GM19468 (cell line): Measurements from ENCODE around the gene NCAM1.

Experiments used
- ATAC-seq: cut with Tn5 transposase; IDR thresholded peaks from one replicate; pipeline ENCODE4 v1.9.1; 2021; ENCODE audit warnings: mild to moderate bottlenecking, moderate library complexity, moderate number of reproducible peaks; ENCODE audit not compliant: unreplicated experiment; ENCODE audit errors: extremely low read depth

Gene NCAM1

DNA sequence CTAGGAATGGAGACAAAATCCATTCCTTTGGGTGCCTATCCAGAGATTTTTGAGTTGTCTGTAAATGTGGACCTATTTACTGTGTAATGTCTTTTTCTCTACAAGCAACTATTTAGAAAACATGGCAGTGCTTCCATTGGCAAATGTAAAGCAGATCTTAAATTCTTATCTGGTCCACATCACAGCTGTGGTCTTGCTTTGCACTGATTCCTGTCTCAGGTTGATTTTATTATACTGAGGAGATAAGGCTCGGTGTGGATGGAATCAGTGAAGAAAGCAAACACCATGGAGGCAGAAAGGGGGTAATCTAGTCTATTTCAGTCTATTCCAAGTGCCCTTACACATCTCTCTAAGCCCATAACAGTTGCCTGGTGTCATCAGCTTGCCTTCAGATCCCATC lies 160.5 kb downstream of the NCAM1 start:
- ATAC-seq = no peak

DNA sequence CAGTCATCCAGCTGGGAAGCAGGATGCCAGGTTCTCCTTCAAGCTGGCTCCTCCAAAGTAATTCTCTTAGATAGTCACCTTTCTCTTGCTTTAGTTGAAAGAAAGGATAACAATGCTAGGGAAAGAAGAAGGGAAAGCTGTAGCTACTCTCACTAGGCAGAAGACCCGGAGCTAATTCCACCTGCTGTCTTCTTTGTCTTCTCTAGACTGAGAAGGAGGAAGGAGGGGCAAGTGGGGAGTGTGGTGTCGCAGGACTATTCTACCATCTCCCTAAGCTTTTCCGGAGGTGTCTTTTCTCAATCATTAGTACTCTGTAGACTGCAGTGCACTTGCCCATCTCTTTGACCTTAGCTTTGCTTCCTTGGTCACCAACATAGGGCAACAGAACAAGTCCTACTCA lies 162.8 kb downstream of the NCAM1 start:
- no peak for ATAC-seq

DNA sequence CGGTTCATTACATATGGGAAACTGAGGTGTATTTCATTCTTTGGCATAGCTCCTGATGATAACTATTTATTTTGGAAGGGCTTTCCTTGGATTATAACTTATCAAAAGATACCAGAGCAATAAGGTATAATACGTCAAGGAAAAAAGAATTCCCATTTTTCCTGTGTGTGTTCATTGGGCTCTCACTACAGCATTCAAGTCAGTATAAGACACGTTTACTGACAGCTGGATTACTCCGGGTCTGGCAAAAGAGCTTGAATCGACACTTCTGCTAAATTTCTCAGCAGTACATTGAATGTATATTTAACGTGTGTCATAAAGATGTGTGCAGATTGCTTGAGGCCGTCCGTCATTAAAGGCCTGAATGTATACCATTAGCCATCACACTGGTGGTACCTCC lies 163.4 kb downstream of the NCAM1 start:
- ATAC-seq = no peak

DNA sequence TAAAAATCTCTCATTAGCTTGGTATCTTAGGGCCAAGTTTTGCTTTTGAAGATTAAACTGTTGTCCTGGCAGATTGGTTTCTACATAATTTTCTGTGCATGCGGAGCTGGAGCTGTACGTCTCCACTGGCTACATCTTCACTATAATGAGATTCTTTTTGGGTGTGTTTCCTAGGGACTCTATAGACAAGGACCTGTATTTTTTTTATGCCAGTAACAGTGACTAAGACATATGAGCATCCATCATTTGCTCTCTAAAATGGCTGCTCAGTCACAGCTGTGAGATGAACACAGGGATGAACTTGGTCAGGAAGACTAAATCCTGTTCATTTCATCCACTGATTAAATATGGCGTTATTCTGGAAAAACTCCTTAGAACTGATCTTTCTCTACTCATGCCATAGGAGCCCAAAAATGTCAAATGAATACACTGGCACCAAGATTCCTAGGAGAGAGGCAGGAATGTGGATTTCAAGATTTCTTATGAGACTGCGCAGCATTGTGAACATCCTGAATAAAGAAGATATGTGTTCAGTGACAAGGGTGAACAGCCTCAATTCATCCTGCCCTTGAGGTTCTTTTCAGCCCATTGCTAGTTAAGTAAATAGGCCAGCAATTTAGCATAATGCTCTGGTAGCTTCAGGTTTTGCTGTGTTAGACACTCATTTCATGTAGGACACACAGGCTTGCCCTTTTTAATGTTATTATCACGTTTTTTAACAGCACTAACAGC lies 168.2 kb downstream of the NCAM1 start:
- ATAC-seq = no peak

DNA sequence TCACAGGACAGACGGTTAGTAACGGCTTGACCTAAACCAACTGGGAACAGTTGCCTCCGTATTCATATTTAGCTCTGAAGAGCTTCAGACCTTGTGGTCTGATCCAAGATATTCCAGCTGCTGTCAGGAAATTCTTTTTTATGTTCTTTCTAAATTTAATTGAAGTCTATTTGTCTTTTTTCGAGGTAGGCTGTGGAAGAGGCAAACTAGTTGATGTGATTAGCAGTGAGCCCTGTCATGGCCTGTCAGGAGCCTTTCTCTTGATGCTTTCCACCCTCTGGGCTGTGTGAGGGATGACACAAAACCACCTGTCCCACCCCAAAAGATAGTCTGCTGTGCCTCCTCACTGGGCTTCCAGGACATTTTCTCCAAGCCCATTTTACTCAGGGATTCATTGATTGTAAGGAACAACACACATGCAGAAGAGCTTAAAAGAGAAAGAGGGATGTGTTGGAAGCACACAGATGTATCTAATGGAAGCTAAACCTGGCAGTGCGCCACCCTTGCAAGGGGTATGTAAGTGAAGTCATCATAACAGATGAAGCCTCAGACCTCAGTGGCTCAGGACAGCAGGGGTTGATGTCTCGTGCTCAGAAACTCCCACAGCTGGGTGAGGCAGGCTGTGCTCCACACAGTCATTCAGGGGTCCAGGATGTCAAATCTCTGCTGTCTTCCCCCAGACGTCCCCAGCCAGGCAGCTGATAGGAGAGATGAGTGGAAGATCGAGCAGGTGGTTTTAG lies 170.0 kb downstream of the NCAM1 start:
- no peak for ATAC-seq

DNA sequence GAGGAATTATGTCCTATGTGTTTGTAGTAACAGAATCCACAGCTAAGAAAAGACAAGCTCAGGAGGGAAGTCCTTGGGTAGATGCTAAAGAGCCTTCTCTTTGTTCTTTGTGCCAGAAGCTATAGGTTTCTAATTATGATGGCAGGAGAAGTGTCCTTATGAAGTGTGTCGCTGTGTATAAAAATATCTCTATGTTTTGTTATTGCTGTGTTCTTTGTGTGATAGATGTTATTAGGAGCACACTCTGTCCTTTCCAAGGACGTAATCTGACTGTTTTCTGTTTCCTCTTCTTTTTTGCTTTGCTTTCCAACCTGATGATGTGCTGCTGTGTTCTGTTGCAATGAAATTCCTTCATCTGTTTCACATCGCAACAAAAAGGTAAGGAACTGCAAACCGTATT lies 171.9 kb downstream of the NCAM1 start:
- no peak for ATAC-seq

DNA sequence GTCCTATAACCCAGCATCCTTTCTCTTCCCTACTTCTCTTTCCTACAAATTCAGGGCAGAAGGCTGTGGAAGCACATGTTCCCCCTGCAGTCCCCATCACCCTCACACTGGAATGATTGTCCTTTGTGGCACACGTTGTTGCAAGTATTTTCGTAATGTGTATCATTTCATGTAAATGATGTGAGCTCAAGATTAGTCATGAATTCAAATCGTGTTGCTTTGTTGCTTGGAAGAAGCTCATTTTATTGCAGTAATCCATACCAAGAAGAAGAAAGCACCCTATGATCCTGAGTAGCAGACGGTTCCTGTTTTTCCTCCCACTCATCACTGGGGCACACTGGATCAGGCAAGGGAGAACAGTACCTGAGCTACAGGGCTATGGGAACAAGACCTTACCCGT lies 173.4 kb downstream of the NCAM1 start:
- no peak for ATAC-seq

DNA sequence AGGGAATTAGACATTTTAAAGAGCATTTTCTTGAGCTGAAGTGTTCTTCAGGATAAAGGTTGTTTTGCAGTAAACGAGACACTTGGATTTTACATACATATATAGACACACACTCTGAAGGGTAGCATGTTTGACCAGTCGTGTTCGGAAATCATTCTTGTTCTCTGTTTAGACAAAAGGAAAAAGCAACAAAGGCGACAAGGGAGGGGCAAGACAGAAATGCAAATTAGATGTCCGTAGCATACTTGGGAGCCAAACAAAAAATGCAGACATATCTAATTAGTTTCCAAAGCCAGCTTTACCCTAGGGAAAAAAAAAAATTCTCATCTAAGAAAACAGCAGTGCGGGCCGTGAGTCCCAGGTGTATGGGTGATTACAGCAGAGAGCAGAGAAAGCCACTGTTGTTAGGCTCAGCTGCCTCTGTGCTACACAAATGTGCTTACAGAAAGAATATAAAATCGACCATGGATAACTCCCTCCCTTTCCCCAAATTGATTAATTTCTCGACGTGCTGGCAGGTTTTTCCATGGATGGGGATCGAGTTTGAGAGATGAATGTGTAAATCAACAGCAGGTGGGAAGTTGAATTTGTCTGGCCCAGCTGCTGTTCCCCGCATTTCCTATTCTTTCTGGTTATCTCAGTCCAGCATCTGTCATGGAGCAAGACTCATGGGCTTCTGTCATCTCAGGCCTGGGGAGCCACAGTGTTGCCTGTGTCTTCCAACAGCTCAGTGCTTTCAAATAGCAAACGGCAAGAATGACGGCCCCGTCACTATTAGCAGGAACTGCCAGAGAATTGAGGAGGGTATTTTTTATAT lies 176.7 kb downstream of the NCAM1 start:
- ATAC-seq = no peak

DNA sequence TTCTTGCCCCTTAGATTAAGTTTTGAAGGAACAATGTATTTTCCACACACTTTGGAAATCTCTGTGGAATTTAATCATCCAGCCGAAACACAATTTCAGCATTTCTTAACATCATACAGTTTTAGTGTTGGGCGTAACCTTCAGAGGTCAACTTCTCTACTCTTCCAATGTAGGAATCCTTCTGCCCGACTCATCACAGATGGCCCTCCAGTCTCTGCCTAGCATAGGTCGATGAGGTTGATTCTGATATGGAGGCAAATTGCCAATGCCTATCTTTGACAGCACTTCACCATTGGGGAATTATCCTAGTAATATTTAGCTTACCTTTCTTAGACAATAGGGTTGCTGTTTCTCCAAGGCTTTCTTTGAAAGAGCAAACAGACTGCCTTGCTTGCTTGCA lies 177.5 kb downstream of the NCAM1 start:
- no peak for ATAC-seq

DNA sequence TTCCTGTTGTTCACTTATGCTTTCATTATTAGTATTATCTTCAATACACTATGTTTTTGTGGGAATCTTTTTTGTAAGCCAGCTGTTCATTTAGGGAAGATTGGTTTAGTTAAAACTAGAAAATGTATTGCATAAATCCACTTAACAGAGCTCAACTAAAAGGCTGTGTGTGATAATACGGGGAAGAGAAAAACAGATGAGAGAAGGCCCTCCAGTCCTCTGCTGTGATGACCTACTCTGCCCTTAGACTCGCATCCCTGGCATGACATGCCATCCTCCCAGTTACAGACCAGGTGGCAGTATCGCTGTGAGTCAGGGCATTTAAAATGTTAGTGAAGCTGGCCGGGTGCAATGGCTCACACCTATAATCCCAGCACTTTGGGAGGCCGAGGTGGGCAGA lies 179.8 kb downstream of the NCAM1 start:
- ATAC-seq = no peak

DNA sequence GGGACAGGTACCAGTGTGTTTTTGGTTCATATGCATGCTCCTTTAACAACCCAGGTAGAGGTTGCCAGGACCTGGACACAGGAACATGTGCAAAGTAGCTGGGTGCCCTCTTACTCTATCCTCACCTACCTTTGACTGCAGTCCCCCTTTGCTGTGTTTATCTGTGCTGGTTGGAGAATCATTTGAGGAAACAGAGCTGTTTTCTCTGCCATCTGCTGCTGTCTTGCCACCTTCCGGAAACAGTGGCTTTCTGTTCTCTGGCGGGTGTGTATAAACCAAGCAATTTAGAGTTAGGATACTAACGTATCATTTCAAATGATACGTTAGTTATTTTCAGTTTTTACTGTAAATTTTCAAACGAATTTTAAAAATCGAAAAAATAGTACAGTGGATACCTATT lies 181.3 kb downstream of the NCAM1 start:
- ATAC-seq = no peak

DNA sequence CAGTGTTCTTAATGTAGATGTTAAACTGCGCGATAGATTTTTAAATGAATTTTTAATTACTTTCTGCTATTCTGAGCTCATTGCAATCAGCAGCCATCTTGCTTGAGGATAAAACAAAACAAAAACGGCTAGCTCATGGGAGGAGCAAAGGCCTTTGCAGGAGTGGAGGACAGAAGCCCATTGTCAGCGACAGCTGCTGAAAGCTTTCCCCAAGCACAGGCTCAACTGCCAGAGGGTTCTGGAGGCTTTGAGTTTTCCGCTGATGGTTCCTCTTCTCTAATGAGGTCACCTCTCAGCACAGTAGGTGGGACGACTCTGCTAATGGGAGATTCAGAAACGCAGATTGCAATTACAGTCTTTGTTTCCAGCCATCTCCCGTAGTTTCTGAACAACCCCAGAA lies 186.0 kb downstream of the NCAM1 start:
- ATAC-seq = no peak

DNA sequence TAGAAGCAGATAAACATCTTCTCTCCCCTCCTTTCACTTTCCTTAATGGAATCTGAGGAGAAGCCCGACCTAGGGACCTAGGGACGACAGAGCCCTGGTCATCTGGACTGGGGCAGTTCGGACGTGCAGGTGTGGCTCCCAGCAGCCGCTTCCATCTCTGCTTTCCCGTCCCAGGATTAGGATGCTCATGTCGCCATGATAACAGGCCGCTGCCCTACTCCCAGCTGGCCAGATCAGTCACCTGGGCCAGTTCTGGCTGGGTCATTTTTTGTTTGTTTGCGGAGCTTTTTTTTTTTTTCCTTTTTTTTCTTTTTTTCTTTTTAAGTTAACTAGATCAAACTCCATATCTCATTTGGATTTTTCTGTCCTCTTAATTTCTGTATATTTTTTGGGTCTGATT lies 186.9 kb downstream of the NCAM1 start:
- ATAC-seq = no peak

DNA sequence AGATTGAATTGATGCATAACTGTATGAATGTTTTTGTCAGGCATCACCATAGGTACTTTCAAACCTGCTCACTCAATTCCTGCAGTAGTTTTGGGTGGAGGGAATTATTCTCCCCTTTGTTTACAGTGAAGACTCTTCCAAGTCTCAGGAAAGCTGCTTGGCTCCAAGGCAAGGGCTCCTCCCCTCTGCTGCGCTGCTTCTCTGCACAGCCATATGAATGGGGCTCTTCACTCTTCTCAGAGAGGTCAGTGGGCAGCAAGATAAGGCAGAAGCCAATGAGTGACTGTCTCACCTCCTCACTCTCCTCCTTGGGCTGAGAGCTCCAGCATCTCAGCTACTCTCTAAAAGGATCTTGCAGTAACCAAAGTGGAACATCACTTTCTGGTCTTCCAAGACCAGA lies 187.4 kb downstream of the NCAM1 start:
- ATAC-seq = no peak

DNA sequence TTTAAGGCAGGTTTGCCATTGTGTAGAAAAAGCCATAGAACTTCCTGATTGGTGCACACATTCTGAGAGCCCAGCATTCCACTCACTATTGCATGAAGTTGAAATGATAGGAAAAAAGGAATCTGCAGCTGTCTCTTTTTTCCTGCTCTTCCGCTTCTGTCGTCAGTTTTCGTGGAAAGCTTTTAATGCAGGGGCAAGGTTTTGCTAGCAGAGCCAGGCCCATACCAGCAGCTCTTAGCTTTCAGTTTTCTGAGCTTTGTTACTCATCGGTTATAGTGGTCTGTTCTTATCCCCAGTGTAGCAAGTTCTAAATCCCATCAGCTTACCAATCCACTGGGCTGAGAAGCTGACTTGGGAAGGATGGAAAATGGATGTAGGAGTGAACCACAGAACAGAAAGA lies 190.3 kb downstream of the NCAM1 start:
- ATAC-seq = no peak

DNA sequence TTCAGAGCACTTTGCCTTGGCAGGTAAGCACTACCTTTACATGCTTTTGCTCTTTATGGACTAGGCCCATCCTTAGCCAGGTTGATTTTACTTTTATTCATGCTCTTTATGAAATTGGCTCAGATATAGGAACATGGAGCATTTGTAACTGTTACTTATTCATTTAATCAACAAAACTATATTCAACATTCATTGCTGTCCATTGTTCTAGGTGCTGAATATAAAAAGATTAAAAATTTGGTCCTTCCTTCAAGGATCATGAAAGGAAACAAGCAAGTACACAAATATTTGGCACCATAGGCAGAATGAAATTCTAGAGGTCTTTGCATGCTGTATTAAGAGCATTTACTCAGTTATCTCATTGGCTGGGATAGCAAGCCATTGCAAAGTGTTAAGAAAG lies 191.3 kb downstream of the NCAM1 start:
- no peak for ATAC-seq

DNA sequence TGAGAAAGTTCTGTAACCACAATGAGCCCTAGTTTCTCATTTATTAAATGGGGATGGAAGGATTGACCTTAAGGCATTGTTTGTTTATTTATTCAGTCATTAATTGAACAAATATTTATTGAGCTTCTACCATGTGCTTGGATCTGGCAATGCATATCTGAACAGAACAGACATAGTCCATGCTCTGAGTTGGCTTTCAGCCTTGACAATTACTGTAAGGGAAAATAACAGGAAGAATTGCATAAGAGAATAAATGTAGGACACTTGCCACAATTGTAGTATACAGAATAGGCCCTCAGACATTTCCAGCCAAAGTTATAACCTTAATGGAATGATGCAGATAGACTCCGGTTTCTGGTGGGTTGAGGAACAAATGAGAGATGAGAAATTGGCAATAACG lies 192.6 kb downstream of the NCAM1 start:
- no peak for ATAC-seq

DNA sequence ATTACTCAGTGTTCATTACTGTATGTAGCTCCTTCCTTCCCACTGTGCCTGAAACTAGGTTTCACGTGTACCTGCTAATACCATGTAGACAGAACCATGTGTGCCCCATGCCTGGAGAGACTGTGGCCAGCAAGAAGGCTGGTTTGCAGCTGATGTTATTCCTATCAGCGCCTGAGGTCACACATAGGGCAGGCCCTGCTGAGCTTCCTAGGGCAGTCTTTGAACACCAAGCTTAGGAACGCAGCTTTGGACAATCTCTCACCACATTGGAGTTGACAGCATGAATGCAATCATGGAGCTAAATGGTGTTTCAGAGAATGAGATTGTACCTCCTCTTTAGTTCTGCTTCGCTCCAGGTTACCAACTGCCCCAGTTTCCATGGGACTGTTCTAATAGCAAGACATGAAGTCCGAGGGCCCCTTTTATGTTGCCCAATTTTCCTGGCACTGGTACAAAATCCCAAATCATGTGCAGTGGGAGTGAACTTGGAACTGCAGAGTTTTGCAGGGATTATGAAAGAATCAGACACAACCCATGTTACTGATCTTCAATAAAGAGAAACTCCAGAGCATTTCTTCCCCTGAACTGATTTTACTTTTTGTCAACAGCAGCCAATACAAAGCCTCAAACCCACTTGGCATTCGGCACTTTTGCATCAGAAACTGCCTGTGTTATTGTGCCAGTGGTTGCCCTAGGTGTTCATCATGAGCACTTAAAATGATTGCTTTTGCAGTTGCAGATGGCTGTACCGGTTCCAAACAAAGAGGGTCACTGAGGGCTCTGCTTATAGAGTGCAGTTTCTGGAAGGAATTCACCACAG lies 199.0 kb downstream of the NCAM1 start:
- no peak for ATAC-seq

DNA sequence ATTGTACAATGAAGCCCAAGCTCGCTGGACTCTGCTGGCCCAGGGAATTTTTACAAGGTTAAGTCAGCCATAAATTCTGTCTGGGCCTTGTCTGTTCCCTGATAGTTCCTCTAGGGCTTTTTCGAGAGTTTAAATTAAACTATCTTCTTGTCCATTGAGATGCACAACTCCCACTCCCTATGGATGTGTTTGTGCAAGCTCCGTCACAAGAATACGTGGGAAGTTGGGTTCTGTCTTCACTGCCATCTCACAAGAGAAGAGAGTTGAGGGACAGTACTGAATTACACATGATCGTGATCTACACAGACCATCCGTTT lies 199.5 kb downstream of the NCAM1 start:
- no peak for ATAC-seq

DNA sequence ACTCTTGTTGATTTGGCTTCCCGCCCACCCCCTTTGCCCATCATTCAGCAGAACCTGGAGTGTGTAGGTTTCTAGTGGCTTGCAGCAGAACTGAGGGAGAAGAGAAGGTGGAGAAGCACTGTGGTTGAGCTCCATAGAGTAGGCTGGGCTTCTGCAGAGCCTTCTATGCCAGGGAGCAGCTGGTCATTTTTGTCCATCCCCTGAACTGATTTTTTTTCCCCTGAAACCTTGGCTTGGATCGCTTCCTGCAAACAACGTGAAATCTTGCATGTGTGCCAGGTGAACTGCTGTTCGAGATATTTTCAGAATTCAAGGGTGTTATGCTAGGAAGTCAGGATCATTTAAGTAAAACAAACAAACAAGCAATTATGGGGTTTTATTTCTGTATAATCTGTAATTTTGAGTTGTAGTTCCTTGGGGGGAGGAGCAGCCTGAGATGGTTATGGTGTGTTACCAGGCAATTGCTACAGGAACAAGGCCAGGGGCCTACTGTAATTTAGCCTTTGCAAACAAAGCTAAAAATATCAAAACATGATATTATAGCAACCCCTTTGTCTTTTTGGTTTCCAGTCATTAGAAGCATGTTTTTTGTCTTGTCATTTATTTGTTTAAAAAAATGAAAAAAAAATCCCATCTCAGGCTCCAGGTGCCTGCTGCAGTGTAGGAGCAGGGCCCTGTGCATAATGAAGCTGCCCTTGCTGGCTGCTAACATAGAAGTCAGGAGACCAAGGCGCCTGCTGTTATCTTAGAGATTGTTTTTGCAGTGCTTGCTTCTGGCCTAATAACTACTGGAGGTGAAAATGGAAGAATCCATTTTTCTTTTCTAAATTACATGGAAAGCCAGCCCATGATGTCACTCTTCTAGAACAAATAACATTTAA lies 200.7 kb downstream of the NCAM1 start:
- ATAC-seq = no peak
